ENCODE measurements around the gene PCDH12.

- TF ChIP-seq CTCF (IDR thresholded peaks at IDR 0.05) (no peak), EZH2 (IDR thresholded peaks at IDR 0.05; ENCODE audit: borderline replicate concordance, insufficient read depth, low read depth, low read length, poor library complexity, severe bottlenecking) (no peak)
Measured at GRCh38 chr5:141960018-141960417, 2.0 kb upstream of the PCDH12 start.
